Epidermal melanocyte (primary cell): ENCODE data around the gene PNKD.

Experiments used
- DNase-seq: peaks from one replicate; pipeline ENCODE4 v3.0.0; 2011; ENCODE audit warnings: low spot score; ENCODE audit not compliant: insufficient read length

PNKD gene

DNA sequence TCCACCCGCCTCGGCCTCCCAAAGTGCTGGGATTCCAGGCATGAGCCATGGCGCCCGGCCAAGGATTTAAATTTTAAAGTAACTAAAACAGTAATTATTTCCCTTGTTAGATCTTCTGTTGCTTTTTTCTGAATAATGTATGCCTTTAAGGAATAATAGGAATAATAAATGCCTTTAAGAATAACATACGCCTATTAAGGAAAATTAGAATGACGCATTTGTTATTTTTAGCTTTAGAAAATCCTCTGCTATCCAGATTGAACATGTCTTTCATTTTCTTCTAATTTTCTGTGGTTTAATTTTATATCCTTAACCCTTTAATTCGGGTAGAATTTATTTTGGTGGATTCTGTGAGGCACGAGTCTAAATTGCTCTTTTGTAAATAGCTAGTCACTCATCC is 45.1 kb downstream of the PNKD start:
- no peak for DNase-seq

DNA sequence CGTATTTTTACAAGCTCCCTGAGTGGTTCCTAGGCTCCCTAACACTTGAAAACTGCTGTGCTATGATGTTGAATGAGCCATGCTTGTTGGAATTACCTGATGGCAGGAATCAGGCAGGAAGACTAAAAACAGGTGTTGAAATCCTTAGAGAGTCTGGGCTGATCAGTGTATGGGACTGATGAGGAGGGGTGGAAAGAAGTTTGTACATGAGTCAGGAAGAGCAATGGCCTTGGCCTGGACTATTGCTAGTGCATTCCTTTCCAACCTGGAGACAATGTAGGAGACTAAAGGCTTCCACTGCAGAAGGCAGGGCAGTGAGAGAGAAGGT is 46.9 kb downstream of the PNKD start:
- no peak for DNase-seq

DNA sequence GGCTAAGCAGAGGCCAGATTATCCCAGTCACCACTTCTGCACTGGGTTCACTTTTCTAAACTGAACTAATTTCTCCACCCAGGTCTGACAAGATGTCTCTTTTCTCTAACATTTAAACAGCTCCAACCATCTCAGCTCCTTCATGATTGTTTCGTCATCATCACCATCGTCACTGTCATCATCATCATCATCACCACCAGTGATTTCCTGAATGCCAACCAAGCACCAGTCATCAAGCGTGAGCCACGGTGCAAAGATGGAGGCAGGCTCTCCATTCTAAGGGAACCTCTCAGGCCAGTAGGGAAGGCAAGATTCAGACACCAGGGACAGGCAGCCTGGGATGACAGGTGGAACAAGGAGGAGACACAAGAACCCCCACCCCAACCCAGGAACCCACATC is 47.5 kb downstream of the PNKD start:
- DNase-seq: no peak

DNA sequence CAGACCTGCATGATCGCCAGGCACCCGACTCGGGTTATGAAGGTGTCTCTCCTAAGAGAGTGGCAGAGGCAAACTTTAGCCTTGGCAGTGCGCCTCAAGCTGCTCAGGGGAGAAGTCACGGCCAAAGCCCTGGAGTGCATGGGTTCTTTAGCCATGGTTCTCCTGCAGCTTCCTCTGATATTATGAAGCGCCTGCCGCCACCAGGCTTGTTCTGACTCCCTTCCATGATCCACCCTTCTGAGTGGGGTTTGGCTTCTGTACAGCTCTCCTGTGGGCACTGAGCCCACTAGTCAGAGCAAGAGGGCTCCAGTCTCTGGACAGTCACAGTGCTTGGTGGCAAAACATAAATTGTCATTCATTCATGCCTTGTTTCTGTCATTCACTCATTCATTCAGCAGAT is 47.9 kb downstream of the PNKD start:
- DNase-seq: no peak

DNA sequence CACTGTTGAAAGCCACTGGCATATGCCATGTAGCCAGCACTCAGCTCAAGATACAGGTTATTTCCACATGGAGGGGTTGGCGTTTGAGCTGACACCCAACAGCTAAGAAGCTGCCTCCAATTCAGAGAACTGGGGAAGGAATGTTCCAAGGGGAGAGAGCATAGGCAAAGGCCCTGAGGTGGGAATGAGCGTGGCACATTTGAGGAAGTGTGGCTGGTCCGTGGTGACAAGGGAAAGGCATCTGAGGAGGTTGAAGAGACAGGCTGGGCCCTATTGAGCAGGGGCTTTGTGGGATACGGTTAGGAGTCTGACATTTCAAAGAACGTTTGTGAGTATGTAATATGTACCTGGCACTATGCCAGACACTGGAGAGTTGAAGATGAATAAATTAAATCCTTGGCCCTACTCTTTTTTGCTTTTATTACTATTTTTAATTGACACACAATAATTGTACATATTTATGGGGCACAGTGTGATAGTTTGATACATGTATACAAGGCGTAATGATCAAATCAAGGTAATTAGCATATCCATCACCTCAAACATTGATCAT is 49.6 kb downstream of the PNKD start:
- no peak for DNase-seq

DNA sequence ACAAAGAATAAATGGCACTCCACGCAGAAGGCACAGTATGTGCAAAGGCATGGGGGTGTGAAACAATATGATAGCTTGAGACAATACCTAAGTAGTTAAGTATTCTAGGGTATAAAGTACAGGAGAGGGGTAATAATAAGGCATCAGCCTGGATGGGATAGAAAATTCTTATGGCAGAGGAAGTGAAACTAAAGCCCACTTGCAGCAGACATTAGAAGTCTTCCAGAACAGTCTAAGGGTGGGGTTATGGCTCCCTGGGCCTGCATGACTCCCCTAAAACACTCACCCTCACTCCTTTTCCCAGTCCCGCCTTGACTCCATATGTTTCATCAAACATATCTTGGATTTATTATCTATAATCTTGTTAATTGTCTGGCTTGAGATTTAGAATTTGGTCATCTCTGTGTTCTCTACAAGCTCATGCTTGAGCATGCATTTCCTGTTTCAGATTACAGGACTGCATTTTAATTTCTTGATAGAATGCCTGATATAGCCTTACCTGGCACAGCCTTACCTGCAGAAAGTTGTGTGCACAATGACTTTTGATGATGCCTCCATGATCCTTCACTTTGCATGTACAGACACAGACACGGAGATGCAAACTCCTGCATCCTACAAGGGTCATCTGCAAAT is 50.5 kb downstream of the PNKD start:
- DNase-seq: no peak

DNA sequence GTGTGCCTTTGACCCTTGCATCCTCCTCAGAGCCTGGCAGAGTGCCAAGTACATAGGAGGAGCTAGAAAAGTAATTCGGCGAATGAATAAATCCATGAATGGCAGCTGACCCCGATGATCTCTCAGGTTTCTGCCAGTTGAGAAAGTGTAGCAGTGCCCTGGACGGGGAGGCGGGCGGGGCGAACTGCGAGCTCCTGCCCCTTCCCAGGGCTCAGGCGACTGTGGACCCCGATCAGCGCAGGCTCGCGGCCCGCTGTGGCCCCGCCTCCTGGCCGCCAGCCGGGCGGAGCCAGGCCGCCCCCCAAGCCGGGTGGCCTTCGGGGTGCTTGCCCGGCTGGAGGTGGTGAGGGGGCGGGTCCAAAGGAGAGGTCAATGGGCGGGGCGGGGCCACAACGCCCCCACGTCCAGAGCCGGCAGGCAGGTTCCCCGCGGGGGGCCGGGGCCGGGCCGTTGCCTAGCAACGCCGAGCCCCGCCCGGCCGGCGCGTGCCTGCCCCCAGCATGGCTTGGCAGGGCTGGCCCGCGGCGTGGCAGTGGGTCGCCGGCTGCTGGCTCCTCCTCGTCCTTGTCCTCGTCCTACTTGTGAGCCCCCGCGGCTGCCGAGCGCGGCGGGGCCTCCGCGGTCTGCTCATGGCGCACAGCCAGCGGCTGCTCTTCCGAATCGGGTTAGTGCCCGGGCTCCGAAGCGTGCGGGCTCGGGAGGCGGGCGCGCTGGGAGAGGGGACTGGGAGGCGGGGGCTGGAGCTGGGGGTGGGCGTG is 52.6 kb downstream of the PNKD start:
- peak; percentile 77 for DNase-seq

DNA sequence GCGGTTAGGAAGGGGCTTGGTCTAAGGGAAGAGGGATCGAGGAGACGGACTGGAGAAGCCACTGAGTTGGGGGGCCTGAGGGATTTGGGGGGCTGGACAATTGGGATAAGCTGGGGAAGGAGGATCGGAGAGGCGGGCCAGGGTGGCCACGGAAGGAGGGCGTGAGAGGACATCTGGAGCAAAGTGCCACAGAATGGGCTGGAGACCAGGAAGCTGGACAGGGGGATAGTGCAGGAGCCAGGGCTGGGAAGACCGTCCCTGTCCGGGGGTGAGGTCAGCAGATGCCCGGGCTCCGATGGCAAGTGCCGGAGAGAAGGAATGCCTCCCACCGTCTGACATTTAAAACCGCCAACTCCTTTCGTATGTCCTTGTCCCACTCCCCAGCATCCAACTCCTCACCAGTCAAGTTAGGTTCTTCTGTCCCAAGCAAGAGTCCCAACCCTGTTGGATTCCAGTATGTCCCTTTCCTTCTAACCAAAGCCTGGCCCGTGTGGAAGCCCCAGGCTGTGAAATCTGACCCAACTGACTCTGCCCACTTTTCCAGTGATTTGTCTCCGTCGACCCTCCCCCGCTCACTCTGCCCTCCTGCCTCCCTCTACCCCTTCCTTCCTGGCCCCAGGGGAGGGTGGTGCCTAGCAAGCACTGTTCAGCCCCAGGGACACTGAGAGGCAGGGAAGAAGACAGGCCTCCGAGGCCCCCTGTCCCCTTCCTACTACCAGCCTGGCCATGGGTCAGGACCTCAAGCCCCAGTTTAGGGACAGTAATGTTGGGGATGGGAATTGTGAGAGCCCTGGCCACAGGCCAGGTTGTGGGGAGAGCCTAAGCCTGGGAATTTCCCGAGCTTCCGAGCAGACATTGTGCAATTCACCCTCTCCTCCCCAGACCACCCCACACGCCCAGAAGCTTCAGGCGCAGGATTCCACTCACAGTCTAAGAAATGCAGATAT is 53.5 kb downstream of the PNKD start:
- DNase-seq: no peak

DNA sequence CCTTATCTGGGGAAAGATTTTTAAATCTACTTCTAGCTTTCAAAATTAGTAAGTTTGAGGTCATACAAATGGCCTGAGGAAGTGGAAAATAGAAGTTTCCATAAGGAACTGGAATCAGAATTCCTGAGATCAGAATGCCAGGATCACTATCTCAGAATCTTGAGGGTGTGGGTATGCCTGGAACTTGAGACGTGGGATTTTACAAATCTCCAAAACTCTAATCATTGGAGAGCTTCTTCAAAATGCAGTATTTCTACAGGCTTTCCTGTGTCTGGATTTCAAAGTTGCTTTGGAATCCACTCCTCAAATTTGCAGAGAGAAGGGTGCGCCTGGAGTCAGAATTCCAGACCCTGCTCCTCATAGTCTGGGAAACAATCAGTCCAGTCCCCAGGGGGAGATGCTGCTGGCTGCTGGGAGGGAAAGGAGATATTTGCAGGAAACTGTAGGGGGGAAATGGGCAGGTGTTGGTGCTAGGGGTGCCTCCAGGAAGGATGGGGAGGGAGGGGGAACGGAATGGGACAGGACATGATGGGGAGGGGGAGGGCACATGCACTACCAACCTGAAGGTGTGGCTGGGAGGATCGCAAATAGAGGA is 55.3 kb downstream of the PNKD start:
- DNase-seq: no peak

DNA sequence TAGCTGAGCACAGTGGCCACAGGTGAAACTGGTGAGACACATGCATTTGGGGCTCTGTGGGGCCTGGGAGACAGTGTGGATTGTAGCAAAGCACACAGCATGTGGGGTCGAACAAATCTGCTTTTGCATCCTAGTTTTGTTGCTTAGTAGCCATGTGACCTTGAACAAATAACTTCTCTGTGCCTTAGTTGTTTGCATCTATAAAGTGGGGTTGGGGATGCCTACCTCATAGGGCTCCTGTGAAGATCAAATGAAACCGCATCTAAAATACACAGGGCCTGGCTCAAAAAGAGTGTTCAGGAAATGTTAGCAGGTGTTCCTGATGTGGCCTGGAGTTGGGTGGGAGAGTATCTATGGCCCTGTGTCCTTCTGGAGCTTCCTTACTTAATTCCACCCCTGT is 56.0 kb downstream of the PNKD start:
- DNase-seq: no peak

DNA sequence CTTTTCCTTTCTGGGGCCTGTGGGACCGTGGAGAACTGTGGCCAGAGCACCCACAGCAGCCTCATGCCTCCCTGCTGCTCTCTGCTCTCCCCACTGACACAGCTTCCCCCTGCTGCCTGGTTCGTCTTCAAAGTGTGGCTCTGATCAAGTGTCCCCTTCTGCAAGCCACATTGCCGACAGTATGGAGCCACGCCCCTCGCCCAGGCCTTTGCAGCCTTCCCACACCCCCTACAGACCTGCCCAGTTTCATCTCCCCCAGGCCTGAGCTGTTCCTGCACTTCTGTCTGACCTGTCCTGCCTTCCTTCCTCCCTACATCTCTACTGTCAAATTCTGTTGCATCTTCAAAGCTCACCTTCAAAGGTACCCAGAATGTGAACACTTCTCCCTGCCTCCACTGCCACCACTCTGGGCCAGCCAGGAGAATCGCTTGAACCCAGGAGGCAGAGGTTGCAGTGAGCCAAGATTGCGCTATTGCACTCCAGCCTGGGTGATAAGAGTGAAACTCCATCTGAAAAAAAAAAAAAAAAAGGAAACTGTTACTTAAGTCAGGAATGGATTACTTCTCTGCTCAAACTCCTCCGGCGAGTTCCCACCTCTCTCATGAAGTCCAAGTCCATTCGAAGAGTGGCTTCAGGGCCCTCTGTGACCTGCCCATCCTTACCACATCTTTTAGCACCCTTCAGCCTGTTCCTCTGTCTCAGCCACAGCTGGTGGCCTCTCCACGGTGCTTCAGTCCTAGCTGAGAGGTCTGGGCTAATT is 57.3 kb downstream of the PNKD start:
- DNase-seq: no peak

DNA sequence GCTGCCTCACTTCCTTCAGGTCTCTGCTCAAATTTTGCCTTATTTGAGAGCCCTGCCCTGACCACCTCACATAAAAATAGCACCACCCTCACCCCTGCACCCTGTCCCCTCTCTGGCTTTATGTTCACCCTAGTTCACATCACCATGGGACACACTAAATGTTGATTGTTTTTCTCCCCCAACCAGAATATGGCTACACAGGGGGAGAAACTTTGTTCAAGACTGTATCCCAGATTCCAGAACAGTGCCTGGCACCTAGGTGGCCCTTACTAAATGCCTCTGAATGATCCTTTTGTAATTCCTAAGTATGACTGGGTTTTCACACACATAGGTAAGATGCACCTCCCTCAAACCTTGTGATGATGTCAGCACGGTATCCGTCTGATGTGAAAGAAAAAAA is 58.0 kb downstream of the PNKD start:
- no peak for DNase-seq

DNA sequence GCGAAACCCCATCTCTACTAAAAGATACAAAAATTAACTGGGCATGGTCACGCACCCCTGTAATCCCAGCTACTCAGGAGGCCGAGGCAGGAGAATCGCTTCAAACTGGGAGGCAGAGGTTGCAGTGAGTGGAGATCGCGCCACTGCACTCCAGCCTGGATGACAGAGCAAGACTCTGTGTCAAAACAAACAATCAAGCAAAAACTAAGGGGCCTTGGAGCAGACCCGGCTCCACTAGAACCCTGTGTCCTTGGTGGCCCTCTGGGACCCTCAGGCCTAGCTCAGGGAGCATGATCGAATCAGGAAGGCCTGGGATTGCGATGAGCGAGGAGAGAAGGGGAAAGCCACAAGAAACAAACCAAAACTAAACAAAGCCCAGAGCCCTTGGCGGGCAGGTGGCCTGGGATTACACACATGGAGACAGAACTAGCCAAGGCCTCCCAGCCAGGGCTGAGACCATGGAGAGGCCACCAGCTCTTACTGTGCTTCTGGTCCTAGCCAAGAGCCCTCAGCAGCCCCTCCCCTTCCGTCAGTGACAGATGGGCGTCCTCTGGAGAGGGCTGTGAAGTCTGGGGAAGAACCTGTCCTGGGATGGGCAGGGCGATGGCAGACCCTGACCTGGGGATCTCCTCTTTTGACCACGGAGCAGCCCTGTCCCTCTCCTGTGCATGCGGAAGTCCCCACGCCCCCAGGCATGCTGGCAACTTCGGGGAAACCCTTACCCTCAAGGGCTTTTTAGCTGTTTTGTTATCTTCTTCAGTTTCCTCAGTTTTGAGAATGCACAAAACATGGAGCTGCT is 58.9 kb downstream of the PNKD start:
- no peak for DNase-seq

DNA sequence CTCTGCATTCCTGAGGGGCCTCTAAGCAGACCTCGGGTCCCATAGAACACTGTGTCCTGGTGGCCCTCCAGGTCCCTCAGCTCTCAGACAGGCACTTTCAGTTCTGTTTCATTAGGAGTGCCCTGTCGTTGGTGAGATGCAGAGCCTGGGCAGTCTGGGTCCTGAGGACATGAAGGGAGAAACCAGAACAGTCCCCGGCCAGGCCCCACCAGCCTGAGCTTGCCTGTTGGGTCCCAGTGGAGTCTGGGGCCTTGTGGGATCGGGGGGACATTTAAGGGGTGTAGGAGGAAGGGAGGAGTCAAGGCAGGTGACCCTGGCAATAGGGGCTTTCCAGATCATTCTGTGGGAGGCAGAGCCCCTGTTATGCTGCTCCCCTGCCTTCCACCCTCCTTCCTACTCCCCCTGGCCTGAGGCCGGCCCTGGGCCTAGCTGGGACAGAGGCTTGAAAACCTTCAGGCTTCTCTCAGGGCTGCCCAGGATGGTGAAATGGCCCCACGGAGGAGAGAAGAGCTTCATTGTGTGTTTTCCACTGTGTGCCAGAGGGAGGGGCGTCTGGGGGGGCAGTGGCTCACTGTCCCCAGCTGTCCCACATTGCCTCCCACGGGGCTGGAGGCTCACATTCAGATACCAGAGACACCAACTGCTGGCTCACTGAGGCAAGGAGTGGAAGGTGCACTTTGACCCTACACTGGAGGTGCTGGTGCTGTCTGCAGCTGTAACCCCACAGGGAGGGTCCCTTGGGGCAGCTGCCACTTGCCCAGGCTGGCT is 59.7 kb downstream of the PNKD start:
- DNase-seq: no peak

DNA sequence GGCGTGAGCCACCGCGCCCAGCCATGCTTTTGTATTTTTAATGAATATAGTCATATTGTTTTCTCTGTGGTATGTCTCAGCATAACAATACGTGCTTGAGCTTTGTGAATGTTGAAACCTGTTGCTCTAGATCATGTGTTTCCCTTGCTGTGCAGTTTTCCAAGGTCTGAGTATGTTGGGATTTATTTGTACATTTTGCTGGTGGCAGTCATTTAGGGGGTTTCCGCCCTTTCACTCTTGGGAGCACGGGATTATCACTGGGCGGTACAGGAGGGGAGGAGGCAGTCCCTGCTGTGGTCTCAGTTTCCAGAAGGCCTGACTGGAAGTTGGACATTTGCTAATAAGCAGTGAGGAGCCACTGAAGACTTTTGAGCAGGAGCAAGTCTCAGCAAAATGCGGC is 61.4 kb downstream of the PNKD start:
- no peak for DNase-seq

DNA sequence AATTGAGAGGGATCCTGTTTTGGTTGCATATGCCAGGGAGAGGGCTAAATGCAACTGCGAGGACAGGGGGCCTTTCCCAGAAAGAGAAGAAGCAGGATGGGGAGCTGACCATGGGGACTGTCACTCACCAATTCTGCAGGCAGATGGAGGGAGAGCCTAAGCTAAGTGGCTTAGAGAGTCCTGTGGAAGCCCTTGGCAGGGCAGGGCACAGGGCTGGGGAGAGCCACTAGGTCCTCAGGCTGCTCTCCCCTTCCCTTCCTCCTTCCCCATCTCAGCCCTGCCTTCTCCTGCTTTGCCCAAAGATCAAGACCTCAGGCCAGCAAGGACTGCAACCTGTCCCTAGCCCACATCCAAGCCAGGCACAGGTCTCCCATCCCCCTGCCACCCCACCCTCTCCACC is 62.0 kb downstream of the PNKD start:
- no peak for DNase-seq

DNA sequence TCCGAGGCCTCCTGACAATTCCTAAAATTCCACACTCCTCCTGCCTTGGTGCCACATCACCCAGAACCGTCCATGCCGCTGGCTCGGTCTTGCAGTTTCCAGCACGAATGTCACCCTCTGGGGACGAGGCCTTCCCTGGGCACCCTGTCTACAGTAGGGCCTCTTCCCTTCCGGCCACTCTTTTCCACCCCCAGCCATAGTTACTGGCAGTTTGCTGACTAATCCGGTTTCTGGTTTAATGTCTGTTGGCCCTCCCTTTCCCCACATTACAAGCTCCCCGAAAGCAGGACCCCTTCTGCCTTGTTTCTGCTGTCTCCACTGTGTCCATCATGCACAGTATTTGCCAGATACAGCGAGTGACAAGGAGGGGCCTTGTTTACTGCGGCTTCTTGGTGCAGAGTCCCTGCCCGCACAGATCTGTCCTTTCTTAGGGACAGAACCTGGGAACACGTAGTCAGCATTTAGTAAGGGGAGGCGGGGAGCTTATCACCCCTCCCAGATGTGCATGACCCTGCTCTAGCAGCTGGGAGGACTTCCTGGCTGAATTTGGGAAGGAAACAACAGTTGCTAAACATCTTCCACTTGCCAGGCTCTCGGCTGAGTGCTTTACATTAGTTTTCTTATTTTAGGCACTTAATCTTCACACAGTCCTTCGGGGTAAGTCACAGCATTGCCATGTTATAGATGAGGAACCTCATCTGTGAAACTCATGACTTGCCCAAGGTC is 62.8 kb downstream of the PNKD start:
- DNase-seq: no peak

DNA sequence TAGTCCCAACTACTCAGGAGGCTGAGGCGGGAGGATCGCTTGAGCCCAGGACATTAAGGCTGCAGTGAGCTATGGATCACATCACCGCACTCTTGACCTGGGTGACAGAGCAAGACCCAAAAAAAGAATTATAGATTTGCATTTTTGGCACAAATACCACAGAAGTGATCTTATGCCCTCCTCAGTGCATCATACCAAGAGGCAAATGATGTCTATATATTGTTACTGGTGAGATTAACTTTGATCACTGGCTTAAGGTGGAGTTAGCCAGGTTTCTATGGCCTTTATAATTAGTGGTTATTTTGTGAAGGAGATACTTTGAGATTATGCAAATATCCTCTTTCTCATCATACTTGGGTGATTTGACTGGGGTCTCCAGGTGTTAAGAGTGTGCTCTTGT is 64.2 kb downstream of the PNKD start:
- no peak for DNase-seq

DNA sequence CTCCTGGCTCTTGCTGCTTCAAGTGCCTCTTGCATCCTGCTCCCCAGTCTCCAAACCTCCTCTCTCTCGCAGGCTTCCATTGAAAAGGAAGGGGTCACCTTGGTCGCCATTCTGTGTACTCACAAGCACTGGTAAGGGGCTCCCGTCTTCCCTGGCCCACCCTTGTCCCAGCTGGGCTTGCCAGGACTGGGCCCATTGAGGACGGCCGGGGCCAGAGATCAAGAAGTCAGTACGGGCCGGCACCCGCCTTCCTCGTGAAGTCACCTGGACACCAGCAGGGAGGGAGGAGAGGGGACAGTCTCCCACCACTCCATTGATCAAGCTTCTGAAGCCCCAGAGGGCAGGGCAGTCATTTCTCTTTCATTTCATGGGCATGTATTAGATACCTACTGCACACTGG is 70.3 kb downstream of the PNKD start:
- DNase-seq: no peak
